GM12872 (cell line): ENCODE data around the gene TAS2R3.

ENCODE experiments used
- CTCF ChIP-seq: IDR thresholded peaks from 3 replicates; pipeline ENCODE4 v1.5.1; 2011; ENCODE audit warnings: low read depth, mild to moderate bottlenecking, low read length, moderate library complexity; ENCODE audit not compliant: insufficient read depth

Gene TAS2R3

GRCh38 chr7:141763797-141764196 lies at the start of gene TAS2R3:
Gene TAS2R3, plus strand, starts transcription at chr7:141764097. Its CDS starts 62 bp downstream, at chr7:141764159.
- no peak for TF ChIP-seq CTCF

- no peak for TF ChIP-seq CTCF
Observed at GRCh38 chr7:141714571-141714970, 49.3 kb upstream of the TAS2R3 start.

- TF ChIP-seq CTCF, result no peak
Observed at GRCh38 chr7:141715018-141715417, 48.9 kb upstream of the TAS2R3 start.

- TF ChIP-seq CTCF, result no peak
Observed at GRCh38 chr7:141715794-141716689, 47.9 kb upstream of the TAS2R3 start.

GRCh38 chr7:141717450-141717849 lies 46.4 kb upstream of the TAS2R3 start:
- no peak for TF ChIP-seq CTCF

- TF ChIP-seq CTCF, result no peak
Observed at GRCh38 chr7:141722529-141722928, 41.4 kb upstream of the TAS2R3 start.

GRCh38 chr7:141729020-141729419 lies 34.9 kb upstream of the TAS2R3 start:
- TF ChIP-seq CTCF, result no peak
